HG03432 (cell line): ENCODE data around the gene GNB1L.

Source experiments
- ATAC-seq: cut with Tn5 transposase; IDR thresholded peaks from one replicate; pipeline ENCODE4 v1.9.1; 2021; ENCODE audit warnings: mild to moderate bottlenecking, moderate library complexity; ENCODE audit not compliant: unreplicated experiment

GNB1L gene

DNA sequence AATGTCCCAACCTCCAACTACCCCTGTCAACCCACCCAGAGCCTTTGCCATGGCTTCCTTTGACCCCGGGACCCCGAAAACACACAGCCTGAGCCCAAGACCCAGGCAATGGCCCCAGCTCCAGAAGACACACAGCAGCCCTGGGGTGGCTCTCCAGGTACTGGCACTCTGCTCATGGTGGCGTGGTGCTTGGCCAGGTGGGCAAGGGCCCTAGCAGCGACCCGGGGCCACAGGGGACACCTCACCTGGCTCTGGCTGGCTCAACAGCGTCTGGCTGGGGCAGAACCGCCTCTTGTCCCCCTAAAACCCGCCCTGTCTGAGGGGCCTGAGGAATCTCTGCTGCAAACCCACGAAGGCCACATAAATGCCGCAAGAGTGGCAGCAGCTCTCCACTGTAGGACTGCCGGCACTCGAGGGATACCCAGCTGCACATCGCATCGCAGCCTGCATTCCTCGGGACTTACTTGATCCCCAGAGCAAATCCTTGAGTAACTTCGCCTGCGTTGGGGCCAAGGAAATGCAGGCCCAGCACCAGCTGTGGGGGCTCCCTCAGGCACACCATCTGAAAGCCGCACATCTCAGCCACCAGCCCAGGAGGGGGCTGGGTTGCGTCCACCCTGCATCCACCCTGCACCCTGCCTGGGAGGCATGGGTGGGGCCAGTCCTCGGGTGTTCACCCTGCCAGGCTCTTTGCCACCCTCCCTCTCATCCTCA lies 23.1 kb upstream of the GNB1L start:
- ATAC-seq: no peak

DNA sequence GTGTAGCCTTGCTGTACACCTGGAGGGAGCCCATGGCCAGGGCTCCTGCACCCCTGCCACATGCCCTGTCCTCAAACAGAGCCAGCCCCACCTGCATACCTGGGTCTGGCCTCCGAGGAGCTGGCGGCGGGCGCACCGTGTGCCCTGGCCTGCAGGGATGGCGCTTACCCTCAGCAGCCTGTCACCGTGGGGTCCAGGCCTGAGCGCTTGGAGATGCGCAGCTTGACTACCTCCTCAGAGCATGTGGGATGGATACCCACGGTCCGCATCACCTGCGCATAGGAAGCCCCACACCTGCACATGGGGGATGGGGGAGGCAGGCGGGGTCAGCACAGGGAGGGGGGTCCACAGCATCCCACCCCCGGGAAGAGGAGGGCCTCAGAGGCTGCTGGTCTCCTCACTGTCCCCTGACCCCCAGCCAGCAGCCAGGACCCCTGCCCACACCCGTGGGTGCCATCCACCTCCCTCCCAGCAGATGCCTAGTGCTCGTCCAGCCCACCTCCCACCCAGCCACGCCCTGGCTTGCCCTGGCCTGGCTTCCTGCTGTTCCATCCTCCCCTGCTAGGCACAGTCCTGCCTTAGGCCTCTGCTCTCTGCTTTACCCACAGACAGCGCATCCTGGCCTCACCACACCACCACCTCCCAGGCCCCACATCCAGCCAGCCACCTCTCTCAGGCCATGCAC lies 22.4 kb upstream of the GNB1L start:
- no peak for ATAC-seq

DNA sequence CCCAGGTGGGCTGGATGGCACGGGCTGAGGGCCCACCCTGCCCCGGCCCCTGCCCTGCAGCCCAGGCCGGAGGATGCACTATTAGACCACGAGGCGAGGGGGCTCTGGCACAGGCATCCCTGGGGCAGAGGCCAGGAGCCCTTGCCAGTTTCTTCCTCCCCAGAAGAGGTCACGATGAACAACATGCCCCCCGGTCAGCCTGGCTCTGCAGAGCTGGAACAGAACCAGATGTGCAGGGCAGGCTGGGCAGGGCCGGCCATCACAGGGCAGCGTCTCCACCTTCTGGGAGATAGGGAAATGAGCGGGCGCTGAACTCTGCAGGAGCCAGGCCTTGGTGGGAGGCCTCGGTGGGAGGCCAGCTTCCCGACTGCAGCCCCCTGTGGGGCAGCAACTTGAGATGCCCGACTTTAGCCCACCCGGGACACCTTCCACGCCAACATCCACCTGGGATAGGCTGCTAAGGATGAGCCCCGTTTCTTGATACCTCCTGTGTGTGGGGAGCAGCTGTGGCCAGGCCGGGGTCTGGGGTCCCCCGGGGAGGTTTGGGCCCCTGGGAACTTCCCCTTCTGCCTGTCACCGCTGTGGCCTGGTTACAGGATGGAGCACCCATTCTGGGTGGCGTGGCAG lies 21.8 kb upstream of the GNB1L start:
- no peak for ATAC-seq

DNA sequence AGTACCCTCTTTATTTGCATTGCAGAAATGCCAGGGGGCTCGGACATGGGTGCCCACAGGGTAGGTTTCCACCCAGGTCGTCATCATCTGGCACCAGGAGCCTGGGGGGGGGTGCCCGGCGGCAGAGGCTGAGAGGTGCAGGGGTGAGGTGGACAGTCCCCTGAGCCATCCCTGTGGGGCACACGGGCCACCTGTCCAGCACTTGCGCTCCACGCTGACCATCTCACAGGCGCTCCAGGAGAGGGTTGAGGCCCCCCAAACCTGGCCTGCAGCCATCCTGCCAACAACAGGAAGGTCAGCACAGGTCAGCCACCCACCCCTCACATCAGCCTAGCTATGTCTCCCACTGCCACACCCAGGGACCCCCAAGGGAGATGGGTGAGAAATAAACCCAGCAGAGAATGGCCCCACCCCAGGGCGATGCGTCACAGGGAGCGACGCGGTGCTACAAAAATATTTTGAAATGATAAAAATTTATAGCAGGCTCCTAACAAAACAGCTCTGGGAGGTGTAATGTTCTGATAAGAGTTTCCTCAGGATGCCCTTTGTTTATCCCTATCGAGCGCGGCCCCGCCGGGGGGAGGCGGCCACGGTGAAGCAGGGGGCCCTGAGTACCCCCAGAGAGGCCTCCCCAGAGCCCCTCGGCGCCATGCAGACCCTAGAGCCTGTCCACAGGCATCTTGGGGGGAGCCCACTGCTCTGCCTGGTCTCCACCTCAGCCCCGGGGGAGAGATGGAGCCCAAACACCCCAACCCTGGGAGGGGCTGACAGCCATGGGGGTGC lies 21.0 kb upstream of the GNB1L start:
- ATAC-seq: no peak

DNA sequence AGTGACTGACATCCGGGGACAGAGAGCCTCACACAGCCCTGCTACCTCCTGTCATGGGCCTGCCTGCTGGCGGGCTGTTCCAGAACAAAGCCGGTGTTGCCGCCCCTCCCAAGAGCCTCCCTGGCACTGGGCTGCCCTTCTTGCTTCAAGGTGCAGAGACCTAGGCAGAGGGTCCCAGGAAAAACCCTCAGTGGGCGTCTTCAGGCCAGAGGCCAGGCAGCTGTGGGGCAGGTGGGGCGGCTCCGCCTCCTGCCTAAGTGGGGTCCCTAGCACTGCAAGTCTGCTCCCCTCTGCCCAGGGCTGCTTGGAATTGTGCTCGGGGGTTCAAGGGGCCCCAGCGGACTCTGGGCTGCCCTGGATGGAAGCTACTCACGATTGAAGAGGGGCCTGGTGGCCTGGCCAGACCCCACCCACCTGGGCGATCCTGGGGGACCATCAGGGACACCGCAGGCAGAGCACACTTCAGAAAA lies 20.4 kb upstream of the GNB1L start:
- no peak for ATAC-seq

DNA sequence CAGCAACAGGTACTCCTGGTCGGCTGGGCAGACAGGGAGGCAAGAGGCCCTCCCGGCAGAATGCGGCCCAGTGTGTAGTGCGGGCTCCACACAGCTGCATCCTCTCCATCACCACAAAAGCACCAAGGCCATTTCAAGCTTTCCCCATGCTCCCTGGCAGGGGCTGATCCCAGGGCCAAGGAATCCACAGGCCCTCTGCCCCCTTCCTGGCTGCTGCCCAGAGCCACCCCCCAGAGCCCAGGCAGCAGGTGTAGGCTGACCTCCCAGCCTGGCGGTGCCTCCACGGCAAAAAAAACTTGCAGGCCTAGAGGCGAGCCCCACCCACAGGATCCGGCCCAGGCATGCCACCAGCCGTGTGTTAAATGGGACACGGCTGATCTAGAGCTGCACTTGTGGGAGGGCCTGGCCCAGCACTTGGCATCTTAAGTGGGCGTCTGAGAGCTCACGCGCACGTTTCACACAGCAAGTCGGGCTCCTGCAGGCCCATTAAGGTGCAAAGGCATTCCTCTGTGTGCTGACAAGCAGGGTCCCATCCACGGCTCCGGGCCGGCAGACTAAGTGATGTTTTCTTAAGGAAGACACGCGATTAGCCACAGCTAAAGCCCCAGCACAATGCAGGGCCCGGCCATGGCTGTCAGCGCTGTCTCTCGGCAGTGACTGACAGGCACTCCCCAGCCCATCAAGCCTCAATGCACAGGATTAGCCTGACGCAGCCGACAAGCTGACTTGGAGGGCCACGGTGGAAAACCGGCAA lies 19.8 kb upstream of the GNB1L start:
- ATAC-seq: no peak

DNA sequence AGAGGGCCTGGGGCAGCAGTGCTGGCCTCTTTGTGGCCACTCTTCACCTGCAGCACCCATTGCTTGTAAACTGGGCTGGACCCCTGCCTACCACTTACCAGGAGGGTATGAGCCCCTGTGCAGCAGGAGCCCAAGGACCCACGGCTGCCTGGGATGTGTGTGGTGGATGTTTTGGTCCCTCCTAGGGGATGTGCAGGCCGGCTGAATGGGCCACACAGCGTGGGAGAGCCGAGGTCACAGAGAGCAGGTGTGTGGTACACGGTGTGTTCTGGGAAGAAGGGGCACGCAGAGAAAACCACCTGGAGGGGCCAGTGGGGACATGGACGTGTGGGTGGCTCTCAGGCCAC lies 19.3 kb upstream of the GNB1L start:
- ATAC-seq: no peak

DNA sequence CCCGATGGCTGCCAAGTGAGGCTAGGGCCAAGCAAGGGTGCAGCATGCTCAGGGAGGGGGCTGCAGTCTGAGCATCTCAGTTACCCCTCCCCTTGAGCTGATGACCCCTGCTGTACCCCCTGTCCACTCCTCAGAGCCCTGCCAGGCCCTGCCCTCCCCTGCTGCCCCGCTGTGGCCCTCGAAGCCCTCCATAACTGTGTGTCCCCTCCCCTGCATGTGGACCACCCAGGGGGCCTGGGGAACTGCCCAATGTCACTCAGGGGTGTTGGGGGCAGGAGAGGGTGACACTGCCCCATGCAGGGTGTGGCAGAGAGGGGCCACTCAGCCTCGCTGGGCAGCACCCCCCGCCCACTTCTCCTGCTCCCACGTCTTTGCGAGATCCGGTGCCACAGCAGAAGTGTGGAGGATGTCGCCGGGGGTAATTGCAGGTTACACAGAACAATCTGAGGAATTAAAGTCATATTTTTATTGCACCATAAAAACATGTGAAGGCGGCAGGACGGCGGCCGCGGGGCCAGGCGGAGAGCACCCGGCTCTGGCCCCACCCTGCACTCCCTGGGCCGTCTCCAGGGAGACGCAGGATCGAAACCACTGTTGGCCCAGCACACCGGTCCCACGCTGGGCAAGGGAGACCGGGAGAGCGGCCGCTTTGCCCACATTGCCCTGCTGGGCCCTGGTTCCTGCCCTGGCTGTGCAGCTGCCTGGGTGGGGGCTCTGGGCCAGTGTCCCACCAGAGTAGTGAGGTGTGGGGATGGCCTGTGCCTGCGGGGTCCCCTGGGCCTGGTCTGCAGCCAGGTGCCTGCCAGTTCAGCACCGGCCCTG lies 18.7 kb upstream of the GNB1L start:
- ATAC-seq: no peak

DNA sequence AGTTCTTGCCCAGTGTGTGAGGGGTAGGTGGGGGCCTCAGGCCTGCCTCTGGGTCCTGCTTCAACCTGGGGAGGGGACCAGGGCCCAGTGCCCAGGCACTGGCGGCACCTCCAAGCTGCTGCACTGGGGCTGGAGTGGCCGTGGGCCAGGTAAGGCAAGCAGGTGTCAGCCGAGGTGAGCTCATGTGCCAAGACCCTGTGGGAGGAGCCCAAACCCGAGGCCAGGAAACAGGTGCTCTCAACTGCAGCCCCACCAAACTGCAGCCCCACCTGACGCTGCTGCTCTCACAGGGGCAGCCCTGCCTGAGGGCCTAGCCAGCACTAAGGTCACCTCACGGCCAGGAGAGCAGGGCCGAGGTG lies 18.1 kb upstream of the GNB1L start:
- no peak for ATAC-seq

DNA sequence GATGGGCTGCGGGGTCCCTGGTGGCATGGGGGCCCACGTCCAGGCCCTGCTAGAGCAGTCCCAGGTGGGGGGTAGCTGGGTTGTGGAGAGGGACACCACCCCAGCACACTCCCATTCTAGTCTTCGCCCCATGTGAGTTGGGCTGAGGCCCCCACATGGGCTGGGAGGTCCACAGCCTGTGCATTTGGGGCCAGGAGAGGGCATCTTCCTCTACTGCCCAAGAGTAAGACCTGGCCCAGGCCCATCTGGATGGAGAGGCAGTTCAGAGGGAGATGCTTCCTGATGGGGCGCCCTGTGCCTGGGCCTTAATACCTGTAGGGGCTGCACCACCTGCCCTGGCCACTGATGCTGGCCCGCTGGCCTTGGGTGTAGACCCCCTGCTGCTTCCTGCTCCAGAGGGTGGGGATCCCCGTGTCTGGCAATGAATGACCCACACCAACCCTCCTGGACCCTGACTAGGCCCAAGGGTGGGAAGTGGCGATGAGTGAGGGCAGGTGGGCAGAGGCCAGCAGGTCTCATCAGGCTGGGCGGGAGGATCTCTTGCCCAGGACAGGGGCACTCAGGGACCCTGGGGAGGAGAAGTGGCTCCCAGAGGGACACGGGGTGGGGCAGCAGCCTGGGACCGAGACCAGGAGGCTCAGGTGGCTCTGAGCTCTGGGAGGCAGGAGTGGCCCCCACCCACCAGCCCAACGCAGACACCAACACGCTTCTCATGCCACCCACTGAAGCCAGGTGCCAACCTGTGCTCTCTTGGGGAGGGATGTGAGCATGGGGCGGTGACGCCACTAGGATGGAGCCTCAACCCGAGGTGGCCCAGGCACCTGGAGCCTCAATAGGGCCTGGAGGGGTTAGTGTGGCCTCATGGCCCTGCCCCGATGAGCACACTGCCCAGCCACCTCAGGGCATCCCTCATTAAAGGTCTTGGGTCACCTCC lies 17.4 kb upstream of the GNB1L start:
- no peak for ATAC-seq

DNA sequence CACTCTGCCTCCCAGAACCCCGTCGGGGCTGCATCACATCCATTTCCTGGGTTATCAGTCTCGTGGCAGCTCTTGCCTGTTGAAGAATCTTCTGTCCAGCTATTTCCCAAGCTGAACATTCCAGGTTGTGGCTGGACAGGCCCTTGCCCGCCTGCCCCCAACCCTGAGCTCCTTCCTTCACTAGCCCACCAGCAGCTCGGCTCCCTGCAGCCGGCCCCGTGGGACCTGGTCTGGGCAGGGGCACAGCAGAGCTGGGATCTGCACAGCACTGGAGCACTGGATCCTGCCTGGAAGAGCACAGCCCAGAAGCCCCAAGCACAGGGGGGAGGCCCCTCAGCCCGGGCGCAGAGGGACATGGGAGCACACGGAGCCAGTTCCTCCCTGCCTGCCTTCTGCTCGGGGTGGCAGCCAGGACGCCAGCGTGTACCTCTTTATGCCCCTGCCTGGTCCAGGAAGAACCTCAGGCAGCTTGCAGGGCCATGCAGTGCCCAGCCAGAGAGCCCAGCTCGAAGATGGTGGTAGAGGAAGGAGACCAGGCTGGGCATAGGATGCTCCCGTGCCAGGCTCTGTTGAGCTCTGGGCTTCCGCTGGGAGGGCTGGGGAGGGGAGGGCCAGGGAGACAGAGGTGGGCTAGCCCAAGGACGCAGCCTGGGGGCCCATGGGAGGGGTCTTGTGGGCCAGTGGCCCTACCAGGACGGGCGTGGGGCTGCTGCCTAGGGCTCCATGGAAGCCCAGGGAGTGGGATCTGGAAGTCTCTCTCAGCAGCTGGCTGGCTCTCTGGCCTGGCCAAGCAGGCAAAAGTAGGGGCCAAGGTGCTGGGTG lies 16.6 kb upstream of the GNB1L start:
- ATAC-seq: no peak

DNA sequence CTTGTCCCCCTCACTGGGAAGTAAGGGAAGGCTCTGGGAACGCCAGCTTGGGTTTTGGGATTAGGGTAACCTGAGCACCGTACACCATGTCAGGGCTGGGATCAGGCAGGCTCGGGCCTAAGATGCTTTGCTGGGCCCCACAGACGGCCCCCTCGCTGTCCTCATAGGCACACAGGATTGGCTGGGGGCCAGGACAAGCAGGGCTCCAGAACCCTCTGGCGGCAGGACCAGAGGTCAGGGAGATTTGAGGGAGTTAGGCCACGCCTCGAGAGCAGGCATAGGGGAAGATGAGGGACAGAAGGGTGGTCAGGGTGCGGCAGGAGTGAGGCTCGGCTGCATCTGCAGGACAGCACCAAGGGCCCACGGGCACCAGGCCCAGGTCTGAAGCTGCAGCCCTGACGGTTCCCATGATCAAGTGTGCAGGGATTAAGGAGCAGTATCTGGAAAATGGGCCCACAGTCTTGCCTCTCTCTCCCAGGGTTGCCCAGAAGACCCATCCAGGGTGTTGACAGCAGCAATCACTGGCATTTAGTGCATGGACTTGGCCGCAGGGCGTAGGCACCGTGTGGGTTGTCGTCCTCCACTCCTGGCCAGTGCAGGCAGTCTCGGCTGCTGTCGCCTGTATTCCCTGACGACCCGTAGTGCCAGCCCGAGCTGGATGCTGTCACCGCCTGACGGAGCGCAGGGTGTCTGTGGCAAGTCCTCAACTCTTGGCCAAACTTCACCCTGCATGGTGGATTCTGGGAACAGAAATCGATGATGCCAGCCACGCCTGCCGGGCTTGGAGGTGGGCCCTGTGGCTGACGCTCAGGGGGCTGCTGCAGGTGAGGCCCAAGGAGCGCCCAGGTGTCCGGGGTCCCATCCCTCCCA lies 15.7 kb upstream of the GNB1L start:
- no peak for ATAC-seq

DNA sequence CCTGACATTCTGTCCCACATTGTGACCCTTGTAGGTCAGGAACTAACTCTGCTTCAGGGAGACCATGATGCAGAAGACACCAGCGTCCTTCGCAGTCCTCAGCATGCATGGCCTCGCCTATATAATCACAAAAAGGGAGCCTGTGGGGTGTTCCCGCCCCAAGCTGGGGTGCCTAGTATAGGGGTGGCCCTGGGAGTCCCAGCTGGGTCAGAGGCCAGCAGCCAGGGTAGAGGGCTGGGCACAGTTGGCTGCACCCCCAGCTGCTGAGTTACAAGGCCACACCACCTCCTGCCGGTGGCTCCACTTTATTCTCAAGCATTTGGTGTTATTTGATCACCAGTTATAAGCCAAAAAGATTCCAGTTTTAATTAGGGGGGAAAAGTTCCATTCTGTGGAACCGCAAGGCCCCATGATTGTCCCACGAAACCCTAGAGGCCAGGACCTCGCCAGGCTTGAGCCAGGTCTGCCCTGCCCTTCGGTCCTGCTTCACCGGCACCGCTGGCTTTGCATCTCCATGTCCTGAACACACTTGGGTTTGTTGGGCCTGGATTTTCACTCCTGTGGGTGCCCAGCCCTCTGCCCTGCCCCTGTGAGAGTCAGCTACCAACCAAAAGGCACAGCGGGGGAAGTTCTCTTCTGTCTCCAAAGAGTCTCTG lies 15.0 kb upstream of the GNB1L start:
- ATAC-seq: no peak

DNA sequence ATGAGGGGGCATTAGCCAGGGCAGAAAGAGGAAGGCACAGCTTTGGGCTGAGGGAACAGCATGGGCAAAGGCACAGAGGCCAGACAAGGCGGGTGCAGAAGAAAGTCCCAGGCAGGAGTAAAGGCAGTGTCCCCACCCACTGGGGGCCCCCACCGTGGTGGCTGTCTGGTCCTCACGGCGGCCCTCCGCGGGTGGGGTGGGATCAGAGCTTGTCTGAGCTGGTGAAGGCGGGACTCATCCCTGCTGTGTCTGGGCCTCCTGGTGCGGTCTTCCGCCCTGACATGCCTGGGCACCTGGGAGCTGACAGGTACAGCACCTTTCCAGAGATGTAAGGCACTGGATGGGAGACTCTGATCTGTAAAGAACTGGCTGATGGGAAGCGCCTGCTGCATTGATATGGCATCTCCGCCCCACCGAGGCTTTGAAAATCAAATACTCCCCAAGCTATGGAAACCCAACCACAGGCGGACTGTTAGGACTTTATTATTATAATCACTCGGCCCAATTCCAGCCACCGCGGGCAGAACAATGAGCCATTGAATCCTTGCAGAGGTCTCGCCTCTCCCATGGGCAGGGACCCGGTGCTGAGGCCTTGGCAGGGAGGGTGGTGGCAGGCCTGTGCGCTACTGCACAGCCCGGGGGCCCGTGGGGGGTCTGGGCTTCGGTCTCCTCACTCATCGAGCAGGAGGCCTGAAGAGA lies 14.2 kb upstream of the GNB1L start:
- ATAC-seq: no peak

DNA sequence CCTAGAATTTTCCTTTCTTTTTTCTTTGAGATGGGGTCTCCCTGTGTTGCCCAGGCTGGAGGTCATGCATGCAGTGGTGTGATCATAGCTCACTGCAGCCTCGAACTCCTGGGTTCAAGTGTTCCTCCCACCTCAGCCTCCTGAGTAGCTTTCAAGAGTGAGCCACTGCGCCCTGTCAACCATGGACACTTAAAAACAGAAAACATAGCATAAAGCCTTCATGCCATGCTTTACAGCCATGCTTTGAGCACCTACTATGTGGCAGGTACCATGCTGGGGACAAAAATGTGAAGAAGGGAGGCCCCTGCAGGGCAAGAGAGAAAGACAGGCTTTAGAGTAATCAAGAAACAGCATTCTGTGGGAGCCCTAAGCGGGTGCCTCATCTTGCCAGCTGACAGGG lies 13.7 kb upstream of the GNB1L start:
- ATAC-seq: no peak

DNA sequence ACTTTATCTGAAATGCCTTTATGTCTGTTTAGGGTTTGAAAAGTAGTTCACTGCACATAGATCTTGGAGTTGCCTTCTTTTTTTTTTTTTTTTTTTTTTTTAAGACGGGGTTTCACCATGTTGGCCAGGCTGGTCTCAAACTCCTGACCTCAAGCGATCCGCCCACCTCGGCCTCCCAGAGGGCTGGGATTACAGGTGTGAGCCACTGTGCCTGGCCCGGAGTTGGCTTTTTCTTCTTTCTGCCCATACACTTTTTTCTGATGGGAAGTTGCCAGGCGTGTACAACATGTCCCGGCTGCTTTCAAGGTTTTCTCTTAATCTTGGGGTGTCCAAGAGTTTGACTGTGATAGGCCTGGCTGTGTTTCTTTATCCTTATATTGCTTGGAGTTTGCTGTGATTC lies 12.9 kb upstream of the GNB1L start:
- ATAC-seq: no peak
